GM23338 (cell line): ENCODE results near the gene IKZF1. TPM values are rescaled to one million over a fixed set of nuclear protein-coding genes. Genes with fewer than 3 reads are reported as not detected.

Source experiments
- ATAC-seq: fragments of 200-7000 bp; cut with Tn5 transposase; 3 replicates; pipeline ENCODE4 v1.9.1; 2020
- DNase-seq: peaks from one replicate; pipeline ENCODE4 v3.0.0-alpha.2; 2015; ENCODE audit warnings: low spot score
- H2AFZ ChIP-seq: fragments of 200-600 bp; sonication (generic); 2 replicates; pipeline ENCODE4 v1.8.0; 2016; ENCODE audit warnings: antibody characterized with exemption, mild to moderate bottlenecking, moderate library complexity
- H3F3A ChIP-seq: fragments of 200-600 bp; sonication (generic); replicated peaks from 2 replicates; pipeline ENCODE4 v1.8.0; 2017; ENCODE audit warnings: antibody characterized with exemption, mixed run types, low read depth
- H3K27ac ChIP-seq: fragments of 200-600 bp; sonication (generic); 2 replicates; pipeline ENCODE4 v1.6.1; 2016; ENCODE audit warnings: low read depth
- H3K27me3 ChIP-seq: fragments of 200-600 bp; sonication (generic); 2 replicates; pipeline ENCODE4 v1.8.0; 2016; ENCODE audit warnings: mild to moderate bottlenecking, mixed run types, moderate library complexity; ENCODE audit not compliant: insufficient read depth
- H3K36me3 ChIP-seq: fragments of 200-600 bp; sonication (generic); 2 replicates; pipeline ENCODE4 v1.8.0; 2016; ENCODE audit warnings: mild to moderate bottlenecking; ENCODE audit not compliant: insufficient read depth
- H3K4me1 ChIP-seq: fragments of 200-600 bp; sonication (generic); 2 replicates; pipeline ENCODE4 v1.8.0; 2016; ENCODE audit warnings: mild to moderate bottlenecking, moderate library complexity; ENCODE audit not compliant: insufficient read depth
- H3K4me2 ChIP-seq: fragments of 200-600 bp; sonication (generic); 2 replicates; pipeline ENCODE4 v1.7.1; 2017; ENCODE audit warnings: mixed run types
- H3K4me3 ChIP-seq: fragments of 200-600 bp; sonication (generic); 2 replicates; pipeline ENCODE4 v1.6.1; 2016; ENCODE audit warnings: mixed run types
- H3K79me2 ChIP-seq: fragments of 200-600 bp; sonication (generic); replicated peaks from 2 replicates; pipeline ENCODE4 v1.8.0; 2017; ENCODE audit warnings: mild to moderate bottlenecking; ENCODE audit not compliant: insufficient read depth
- H3K9me2 ChIP-seq: fragments of 200-600 bp; sonication (generic); 2 replicates; pipeline ENCODE4 v1.8.0; 2017; ENCODE audit not compliant: insufficient read depth
- H4K20me1 ChIP-seq: fragments of 200-600 bp; sonication (generic); replicated peaks from 2 replicates; pipeline ENCODE4 v1.8.0; 2017; ENCODE audit warnings: mild to moderate bottlenecking; ENCODE audit not compliant: insufficient read depth
- H3K27ac Mint-ChIP-seq: 2 replicates; pipeline ENCODE4 v1.8.0; 2020; ENCODE audit warnings: inconsistent platforms, mild to moderate bottlenecking, moderate library complexity, mixed read lengths
- H3K27me3 Mint-ChIP-seq: 3 replicates; pipeline ENCODE4 v1.8.0; 2022; ENCODE audit warnings: low read depth, mild to moderate bottlenecking, moderate library complexity, mixed read lengths, inconsistent platforms; ENCODE audit not compliant: insufficient read depth, poor library complexity
- H3K36me3 Mint-ChIP-seq: 3 replicates; pipeline ENCODE4 v1.8.0; 2021; ENCODE audit warnings: low read depth, mild to moderate bottlenecking, inconsistent platforms, moderate library complexity, mixed read lengths
- H3K4me1 Mint-ChIP-seq: 3 replicates; pipeline ENCODE4 v1.8.0; 2020; ENCODE audit warnings: mild to moderate bottlenecking, inconsistent platforms, mixed read lengths
- H3K4me3 Mint-ChIP-seq: 3 replicates; pipeline ENCODE4 v1.8.0; 2021; ENCODE audit warnings: moderate library complexity, mild to moderate bottlenecking, inconsistent platforms, mixed read lengths
- H3K9me3 Mint-ChIP-seq: 3 replicates; pipeline ENCODE4 v1.8.0; 2020; ENCODE audit warnings: moderate library complexity, mild to moderate bottlenecking, inconsistent platforms, mixed read lengths
- CREB1 ChIP-seq: fragments of 250-450 bp; sonication (Bioruptor Pico); IDR thresholded peaks from 2 replicates; pipeline ENCODE4 v1.5.0; 2020; ENCODE audit warnings: low read depth, mild to moderate bottlenecking, moderate library complexity
- EZH2 ChIP-seq: fragments of 200-600 bp; sonication (generic); IDR thresholded peaks from one replicate; pipeline ENCODE4 v1.8.0; 2017; ENCODE audit warnings: antibody characterized with exemption, mild to moderate bottlenecking, low read depth; ENCODE audit not compliant: unreplicated experiment
- EZH2phosphoT487 ChIP-seq: fragments of 200-600 bp; sonication (generic); IDR thresholded peaks from one replicate; pipeline ENCODE4 v1.8.1; 2018; ENCODE audit warnings: antibody characterized with exemption; ENCODE audit not compliant: unreplicated experiment
- JUNB ChIP-seq: IDR thresholded peaks from one replicate; pipeline ENCODE4 v1.6.1; 2016; ENCODE audit warnings: antibody characterized with exemption; ENCODE audit not compliant: unreplicated experiment
- NANOG ChIP-seq: IDR thresholded peaks from 2 replicates; pipeline ENCODE4 v1.6.1; 2016; ENCODE audit warnings: antibody characterized with exemption, borderline replicate concordance
- POLR2AphosphoS5 ChIP-seq: IDR thresholded peaks from 2 replicates; pipeline ENCODE4 v1.6.1; 2016; ENCODE audit warnings: antibody characterized with exemption, low read depth
- STAT1 ChIP-seq: IDR thresholded peaks from one replicate; pipeline ENCODE4 v1.6.1; 2016; ENCODE audit warnings: antibody characterized with exemption; ENCODE audit not compliant: unreplicated experiment
- ZNF114 ChIP-seq: fragments of 250-450 bp; sonication (Bioruptor Pico); IDR thresholded peaks from 2 replicates; pipeline ENCODE4 v1.5.0; 2020; ENCODE audit warnings: mild to moderate bottlenecking, moderate library complexity
- ZNF331 ChIP-seq: fragments of 250-450 bp; sonication (Bioruptor Pico); IDR thresholded peaks from 2 replicates; pipeline ENCODE4 v1.5.0; 2020; ENCODE audit warnings: low read depth, mild to moderate bottlenecking, moderate library complexity
- polyA plus RNA-seq: library from polyadenylated mRNA; unstranded; fragments of >200 nt; fragmentation: Nextera tagmentation; extraction: Ambion mirVana; gene quantifications from 2 replicates; pipeline ENCODE4 v1.2.1, GENCODE V29; 2016
- total RNA-seq: library from RNA; depleted of rRNA; stranded (reverse); fragments of >200 nt; shearing (Covaris generic); gene quantifications from 2 replicates; pipeline ENCODE4 v1.2.3, GENCODE V29; 2014
- TF ChIP-seq, protein P1 (sequence below): fragments of 250-450 bp; sonication (Bioruptor Pico); IDR thresholded peaks from 2 replicates; pipeline ENCODE4 v1.5.0; 2020; ENCODE audit warnings: mild to moderate bottlenecking, moderate library complexity
- TF ChIP-seq, protein P2 (sequence below): IDR thresholded peaks from 2 replicates; pipeline ENCODE4 v1.6.1; 2016; ENCODE audit warnings: antibody characterized with exemption
- TF ChIP-seq, protein P3 (sequence below), 2 experiments: fragments of 200-600 bp in 1 of 2; sonication (generic) in 1 of 2; conservative IDR thresholded peaks; 2 replicates each; pipeline versions ENCODE4 v1.5.1 to v1.6.1; 2016 to 2017; ENCODE audit warnings: antibody characterized with exemption in 2 of 2, low read depth in 2 of 2, mild to moderate bottlenecking in 2 of 2, moderate library complexity in 1 of 2
- TF ChIP-seq, protein P4 (sequence below): IDR thresholded peaks from one replicate; pipeline ENCODE4 v1.6.1; 2018; ENCODE audit warnings: antibody characterized with exemption; ENCODE audit not compliant: unreplicated experiment

The IKZF1 gene
- total and polyA plus RNA-seq, 2 experiments from 2014 or later, result 0.57 to 1.8 TPM

DNA sequence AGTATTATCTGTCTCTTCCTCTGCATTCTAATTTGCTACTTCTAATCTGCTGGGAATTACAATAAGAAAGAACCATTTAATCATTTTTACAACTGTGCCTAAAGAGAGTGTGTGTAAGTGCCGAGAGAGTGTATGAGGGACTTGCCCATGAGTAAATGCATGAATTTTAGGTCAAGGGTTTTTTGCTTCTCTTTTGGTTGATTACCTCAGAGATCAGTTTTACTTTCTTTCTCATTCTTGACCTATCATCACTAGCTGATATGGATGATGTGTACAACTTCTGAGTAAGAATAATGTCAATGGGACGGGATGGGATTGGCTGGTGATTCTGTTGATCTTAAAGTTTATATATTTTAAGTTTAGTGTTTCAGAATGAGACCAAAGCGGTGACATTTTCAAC lies 47.8 kb downstream of the IKZF1 start:
- no peak for ATAC-seq
- no peaks in the 10 kb centered on the region for H3K27me3 ChIP-seq
- no peak overlapping the region for H3K4me3 Mint-ChIP-seq

More for the DNA sequence above, 47.8 kb downstream of the IKZF1 start:
- H3K79me2 ChIP-seq, result no peaks in the 10 kb centered on the region
- Mint-ChIP-seq H3K36me3 (no peaks in the 10 kb centered on the region), H3K27me3 (peaks cover 3% of the 10 kb centered on the region), H3K4me1 (peaks cover 3% of the 10 kb centered on the region; the same call in 1 of the 3 replicates), H3K9me3 (no peaks in the 10 kb centered on the region; the same call in 2 of the 3 replicates), H3K27ac (no peak overlapping the region)
- no peak overlapping the region for H2AFZ ChIP-seq
- no peaks in the 10 kb centered on the region for H3K36me3 ChIP-seq
- H3K27ac ChIP-seq, result no peak overlapping the region
- H3K9me2 ChIP-seq, result no peaks in the 10 kb centered on the region
- H3F3A ChIP-seq, result no peaks in the 10 kb centered on the region
- H3K4me2 ChIP-seq, result no peak overlapping the region
- H4K20me1 ChIP-seq, result no peaks in the 10 kb centered on the region
- no peaks in the 10 kb centered on the region for H3K4me1 ChIP-seq
- H3K4me3 ChIP-seq, result no peak overlapping the region
- TF ChIP-seq EZH2 (no peak), ZNF331 (CRISPR knock-in tag) (no peak), POLR2AphosphoS5 (no peak), CREB1 (no peak), JUNB (no peak), STAT1 (no peak), EZH2phosphoT487 (no peak), NANOG (no peak), ZNF114 (CRISPR knock-in tag) (no peak)
- TF ChIP-seq, protein P1, sequence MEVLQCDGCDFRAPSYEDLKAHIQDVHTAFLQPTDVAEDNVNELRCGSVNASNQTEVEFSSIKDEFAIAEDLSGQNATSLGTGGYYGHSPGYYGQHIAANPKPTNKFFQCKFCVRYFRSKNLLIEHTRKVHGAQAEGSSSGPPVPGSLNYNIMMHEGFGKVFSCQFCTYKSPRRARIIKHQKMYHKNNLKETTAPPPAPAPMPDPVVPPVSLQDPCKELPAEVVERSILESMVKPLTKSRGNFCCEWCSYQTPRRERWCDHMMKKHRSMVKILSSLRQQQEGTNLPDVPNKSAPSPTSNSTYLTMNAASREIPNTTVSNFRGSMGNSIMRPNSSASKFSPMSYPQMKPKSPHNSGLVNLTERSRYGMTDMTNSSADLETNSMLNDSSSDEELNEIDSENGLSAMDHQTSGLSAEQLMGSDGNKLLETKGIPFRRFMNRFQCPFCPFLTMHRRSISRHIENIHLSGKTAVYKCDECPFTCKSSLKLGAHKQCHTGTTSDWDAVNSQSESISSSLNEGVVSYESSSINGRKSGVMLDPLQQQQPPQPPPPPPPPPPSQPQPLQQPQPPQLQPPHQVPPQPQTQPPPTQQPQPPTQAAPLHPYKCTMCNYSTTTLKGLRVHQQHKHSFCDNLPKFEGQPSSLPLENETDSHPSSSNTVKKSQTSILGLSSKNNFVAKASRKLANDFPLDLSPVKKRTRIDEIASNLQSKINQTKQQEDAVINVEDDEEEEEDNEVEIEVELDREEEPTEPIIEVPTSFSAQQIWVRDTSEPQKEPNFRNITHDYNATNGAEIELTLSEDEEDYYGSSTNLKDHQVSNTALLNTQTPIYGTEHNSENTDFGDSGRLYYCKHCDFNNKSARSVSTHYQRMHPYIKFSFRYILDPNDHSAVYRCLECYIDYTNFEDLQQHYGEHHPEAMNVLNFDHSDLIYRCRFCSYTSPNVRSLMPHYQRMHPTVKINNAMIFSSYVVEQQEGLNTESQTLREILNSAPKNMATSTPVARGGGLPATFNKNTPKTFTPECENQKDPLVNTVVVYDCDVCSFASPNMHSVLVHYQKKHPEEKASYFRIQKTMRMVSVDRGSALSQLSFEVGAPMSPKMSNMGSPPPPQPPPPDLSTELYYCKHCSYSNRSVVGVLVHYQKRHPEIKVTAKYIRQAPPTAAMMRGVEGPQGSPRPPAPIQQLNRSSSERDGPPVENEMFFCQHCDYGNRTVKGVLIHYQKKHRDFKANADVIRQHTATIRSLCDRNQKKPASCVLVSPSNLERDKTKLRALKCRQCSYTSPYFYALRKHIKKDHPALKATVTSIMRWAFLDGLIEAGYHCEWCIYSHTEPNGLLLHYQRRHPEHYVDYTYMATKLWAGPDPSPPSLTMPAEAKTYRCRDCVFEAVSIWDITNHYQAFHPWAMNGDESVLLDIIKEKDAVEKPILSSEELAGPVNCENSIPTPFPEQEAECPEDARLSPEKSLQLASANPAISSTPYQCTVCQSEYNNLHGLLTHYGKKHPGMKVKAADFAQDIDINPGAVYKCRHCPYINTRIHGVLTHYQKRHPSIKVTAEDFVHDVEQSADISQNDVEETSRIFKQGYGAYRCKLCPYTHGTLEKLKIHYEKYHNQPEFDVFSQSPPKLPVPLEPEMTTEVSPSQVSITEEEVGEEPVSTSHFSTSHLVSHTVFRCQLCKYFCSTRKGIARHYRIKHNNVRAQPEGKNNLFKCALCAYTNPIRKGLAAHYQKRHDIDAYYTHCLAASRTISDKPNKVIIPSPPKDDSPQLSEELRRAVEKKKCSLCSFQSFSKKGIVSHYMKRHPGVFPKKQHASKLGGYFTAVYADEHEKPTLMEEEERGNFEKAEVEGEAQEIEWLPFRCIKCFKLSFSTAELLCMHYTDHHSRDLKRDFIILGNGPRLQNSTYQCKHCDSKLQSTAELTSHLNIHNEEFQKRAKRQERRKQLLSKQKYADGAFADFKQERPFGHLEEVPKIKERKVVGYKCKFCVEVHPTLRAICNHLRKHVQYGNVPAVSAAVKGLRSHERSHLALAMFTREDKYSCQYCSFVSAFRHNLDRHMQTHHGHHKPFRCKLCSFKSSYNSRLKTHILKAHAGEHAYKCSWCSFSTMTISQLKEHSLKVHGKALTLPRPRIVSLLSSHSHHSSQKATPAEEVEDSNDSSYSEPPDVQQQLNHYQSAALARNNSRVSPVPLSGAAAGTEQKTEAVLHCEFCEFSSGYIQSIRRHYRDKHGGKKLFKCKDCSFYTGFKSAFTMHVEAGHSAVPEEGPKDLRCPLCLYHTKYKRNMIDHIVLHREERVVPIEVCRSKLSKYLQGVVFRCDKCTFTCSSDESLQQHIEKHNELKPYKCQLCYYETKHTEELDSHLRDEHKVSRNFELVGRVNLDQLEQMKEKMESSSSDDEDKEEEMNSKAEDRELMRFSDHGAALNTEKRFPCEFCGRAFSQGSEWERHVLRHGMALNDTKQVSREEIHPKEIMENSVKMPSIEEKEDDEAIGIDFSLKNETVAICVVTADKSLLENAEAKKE (CRISPR knock-in tag), result no peak
- TF ChIP-seq, protein P2, sequence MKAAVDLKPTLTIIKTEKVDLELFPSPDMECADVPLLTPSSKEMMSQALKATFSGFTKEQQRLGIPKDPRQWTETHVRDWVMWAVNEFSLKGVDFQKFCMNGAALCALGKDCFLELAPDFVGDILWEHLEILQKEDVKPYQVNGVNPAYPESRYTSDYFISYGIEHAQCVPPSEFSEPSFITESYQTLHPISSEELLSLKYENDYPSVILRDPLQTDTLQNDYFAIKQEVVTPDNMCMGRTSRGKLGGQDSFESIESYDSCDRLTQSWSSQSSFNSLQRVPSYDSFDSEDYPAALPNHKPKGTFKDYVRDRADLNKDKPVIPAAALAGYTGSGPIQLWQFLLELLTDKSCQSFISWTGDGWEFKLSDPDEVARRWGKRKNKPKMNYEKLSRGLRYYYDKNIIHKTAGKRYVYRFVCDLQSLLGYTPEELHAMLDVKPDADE, result no peak
- TF ChIP-seq, protein P3, sequence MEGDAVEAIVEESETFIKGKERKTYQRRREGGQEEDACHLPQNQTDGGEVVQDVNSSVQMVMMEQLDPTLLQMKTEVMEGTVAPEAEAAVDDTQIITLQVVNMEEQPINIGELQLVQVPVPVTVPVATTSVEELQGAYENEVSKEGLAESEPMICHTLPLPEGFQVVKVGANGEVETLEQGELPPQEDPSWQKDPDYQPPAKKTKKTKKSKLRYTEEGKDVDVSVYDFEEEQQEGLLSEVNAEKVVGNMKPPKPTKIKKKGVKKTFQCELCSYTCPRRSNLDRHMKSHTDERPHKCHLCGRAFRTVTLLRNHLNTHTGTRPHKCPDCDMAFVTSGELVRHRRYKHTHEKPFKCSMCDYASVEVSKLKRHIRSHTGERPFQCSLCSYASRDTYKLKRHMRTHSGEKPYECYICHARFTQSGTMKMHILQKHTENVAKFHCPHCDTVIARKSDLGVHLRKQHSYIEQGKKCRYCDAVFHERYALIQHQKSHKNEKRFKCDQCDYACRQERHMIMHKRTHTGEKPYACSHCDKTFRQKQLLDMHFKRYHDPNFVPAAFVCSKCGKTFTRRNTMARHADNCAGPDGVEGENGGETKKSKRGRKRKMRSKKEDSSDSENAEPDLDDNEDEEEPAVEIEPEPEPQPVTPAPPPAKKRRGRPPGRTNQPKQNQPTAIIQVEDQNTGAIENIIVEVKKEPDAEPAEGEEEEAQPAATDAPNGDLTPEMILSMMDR (conservative IDR thresholded peaks at IDR 0.05; ENCODE audit: low read depth in 2 of 2), result no peak
- TF ChIP-seq, protein P4, sequence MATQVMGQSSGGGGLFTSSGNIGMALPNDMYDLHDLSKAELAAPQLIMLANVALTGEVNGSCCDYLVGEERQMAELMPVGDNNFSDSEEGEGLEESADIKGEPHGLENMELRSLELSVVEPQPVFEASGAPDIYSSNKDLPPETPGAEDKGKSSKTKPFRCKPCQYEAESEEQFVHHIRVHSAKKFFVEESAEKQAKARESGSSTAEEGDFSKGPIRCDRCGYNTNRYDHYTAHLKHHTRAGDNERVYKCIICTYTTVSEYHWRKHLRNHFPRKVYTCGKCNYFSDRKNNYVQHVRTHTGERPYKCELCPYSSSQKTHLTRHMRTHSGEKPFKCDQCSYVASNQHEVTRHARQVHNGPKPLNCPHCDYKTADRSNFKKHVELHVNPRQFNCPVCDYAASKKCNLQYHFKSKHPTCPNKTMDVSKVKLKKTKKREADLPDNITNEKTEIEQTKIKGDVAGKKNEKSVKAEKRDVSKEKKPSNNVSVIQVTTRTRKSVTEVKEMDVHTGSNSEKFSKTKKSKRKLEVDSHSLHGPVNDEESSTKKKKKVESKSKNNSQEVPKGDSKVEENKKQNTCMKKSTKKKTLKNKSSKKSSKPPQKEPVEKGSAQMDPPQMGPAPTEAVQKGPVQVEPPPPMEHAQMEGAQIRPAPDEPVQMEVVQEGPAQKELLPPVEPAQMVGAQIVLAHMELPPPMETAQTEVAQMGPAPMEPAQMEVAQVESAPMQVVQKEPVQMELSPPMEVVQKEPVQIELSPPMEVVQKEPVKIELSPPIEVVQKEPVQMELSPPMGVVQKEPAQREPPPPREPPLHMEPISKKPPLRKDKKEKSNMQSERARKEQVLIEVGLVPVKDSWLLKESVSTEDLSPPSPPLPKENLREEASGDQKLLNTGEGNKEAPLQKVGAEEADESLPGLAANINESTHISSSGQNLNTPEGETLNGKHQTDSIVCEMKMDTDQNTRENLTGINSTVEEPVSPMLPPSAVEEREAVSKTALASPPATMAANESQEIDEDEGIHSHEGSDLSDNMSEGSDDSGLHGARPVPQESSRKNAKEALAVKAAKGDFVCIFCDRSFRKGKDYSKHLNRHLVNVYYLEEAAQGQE, result no peak
- DNase-seq, result no peak
